Loucy (cell line): ENCODE measurements around the gene YPEL3.
A peak's percentile ranks its signal among the peaks of the same experiment; 100 is the strongest.

ENCODE experiments used
- H2AFZ ChIP-seq: fragments of 200-600 bp; sonication (generic); 2 replicates; pipeline ENCODE4 v1.6.0; 2016; ENCODE audit warnings: antibody characterized with exemption, mild to moderate bottlenecking, low read length, moderate library complexity
- H3F3A ChIP-seq: fragments of 200-600 bp; 2 replicates; pipeline ENCODE4 v1.6.0; 2016; ENCODE audit warnings: antibody characterized with exemption, low read depth, mild to moderate bottlenecking
- H3K27me3 ChIP-seq: fragments of 200-600 bp; sonication (generic); 2 replicates; pipeline ENCODE4 v1.6.1; 2014; ENCODE audit warnings: low read length, mild to moderate bottlenecking; ENCODE audit not compliant: insufficient read depth, poor library complexity, severe bottlenecking
- H3K36me3 ChIP-seq: fragments of 200-600 bp; sonication (generic); 2 replicates; pipeline ENCODE4 v1.6.1; 2016; ENCODE audit warnings: low read length; ENCODE audit not compliant: insufficient read depth
- H3K4me1 ChIP-seq: fragments of 200-600 bp; sonication (generic); 2 replicates; pipeline ENCODE4 v1.5.1; 2014; ENCODE audit warnings: low read length, mild to moderate bottlenecking; ENCODE audit not compliant: insufficient read depth, poor library complexity, severe bottlenecking
- H3K4me2 ChIP-seq: fragments of 200-600 bp; sonication (generic); 2 replicates; pipeline ENCODE4 v1.6.0; 2014; ENCODE audit warnings: antibody characterized with exemption, low read length, low read depth, mild to moderate bottlenecking; ENCODE audit not compliant: poor library complexity, severe bottlenecking
- H3K4me3 ChIP-seq: fragments of 200-600 bp; sonication (generic); 2 replicates; pipeline ENCODE4 v1.5.1; 2014; ENCODE audit warnings: low read length, mild to moderate bottlenecking, mixed read lengths; ENCODE audit not compliant: poor library complexity, severe bottlenecking
- H3K79me2 ChIP-seq: fragments of 200-600 bp; sonication (generic); 2 replicates; pipeline ENCODE4 v1.6.1; 2014; ENCODE audit warnings: low read length; ENCODE audit not compliant: insufficient read depth
- H3K9ac ChIP-seq: fragments of 200-600 bp; sonication (generic); 2 replicates; pipeline ENCODE4 v1.6.0; 2014; ENCODE audit warnings: mild to moderate bottlenecking, low read depth, low read length, moderate library complexity; ENCODE audit not compliant: poor library complexity, severe bottlenecking
- H3K9me2 ChIP-seq: fragments of 200-600 bp; sonication (generic); replicated peaks from 2 replicates; pipeline ENCODE4 v1.6.1; 2016; ENCODE audit warnings: low read depth, low read length, mixed read lengths
- H3K9me3 ChIP-seq: fragments of 200-600 bp; sonication (generic); 2 replicates; pipeline ENCODE4 v1.6.1; 2014; ENCODE audit warnings: mild to moderate bottlenecking, antibody characterized with exemption, low read length, low read depth; ENCODE audit not compliant: insufficient read depth
- H4K20me1 ChIP-seq: fragments of 200-600 bp; sonication (generic); 2 replicates; pipeline ENCODE4 v1.6.0; 2014; ENCODE audit warnings: antibody characterized with exemption, low read length, mild to moderate bottlenecking; ENCODE audit not compliant: insufficient read depth, poor library complexity, severe bottlenecking
- CTCF ChIP-seq: fragments of 200-600 bp; sonication (generic); conservative IDR thresholded peaks from 2 replicates; pipeline ENCODE4 v1.5.1; 2014; ENCODE audit warnings: mild to moderate bottlenecking, antibody characterized with exemption, low read length
- EZH2phosphoT487 ChIP-seq: fragments of 200-600 bp; IDR thresholded peaks from 2 replicates; pipeline ENCODE4 v1.6.1; 2018; ENCODE audit warnings: antibody characterized with exemption, mild to moderate bottlenecking, moderate library complexity, borderline replicate concordance

YPEL3 gene

GRCh38 chr16:30141750-30142149, 45.7 kb upstream of the YPEL3 start:
- Histone ChIP-seq H3K4me2 (no peak overlapping the region), H3K9me3 (no peaks in the 10 kb centered on the region), H3K27me3 (no peaks in the 10 kb centered on the region), H3K36me3 (no peaks in the 10 kb centered on the region), H3K4me3 (no peak overlapping the region), H3K9ac (no peak overlapping the region), H2AFZ (no peak overlapping the region), H3K79me2 (no peaks in the 10 kb centered on the region), H3K9me2 (no peaks in the 10 kb centered on the region), H3K4me1 (no peaks in the 10 kb centered on the region), H4K20me1 (no peaks in the 10 kb centered on the region), H3F3A (no peaks in the 10 kb centered on the region)
- TF ChIP-seq EZH2phosphoT487, result no peak
- TF ChIP-seq CTCF, result no peak

DNA sequence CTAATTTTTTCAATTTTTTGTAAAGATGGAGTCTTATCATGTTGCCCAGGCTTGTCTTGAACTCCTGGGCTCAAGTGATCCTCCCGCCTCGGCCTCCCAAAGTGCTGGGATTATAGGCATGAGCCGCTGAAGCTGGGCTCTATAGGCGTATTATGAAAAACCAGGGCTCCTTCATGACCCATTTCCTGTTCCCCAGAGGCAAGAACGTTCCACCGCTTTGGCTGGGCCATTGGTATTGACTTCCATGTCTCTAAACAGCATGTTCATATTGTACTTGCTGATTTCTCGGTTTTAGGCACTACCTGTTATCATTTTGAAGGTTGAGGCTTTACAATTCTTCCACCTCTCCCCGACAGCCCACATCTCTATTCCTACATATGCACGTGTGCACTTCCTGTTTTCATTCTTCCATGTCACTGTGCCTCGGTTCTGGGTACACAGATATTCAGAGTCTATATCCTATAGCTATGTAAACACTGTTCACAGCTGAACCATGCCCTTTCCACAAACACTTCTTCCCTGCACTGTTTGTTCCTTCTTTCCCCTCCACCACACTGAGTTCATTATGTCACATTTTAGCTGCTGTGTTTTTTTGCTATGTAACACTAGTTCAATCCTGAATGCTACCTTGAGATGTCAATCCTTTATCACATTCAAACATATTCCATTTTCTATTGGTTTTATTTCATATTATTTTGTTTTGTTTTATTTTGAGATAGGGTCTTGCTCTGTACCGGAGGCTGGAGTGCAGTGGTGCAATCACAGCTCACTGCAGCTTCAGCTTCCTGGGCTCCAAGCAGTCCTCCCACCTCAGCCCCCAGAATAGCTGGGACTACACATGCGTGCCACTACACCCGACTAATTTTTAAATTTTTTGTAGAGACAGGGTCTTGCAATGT, 43.8 kb upstream of the YPEL3 start:
- Histone ChIP-seq H3K4me3 (no peak overlapping the region), H4K20me1 (no peaks in the 10 kb centered on the region), H3K9ac (no peak overlapping the region), H2AFZ (peak overlapping the region; percentile 75), H3K9me3 (no peaks in the 10 kb centered on the region), H3F3A (no peaks in the 10 kb centered on the region), H3K9me2 (no peaks in the 10 kb centered on the region), H3K27me3 (no peaks in the 10 kb centered on the region), H3K79me2 (no peaks in the 10 kb centered on the region), H3K4me1 (no peaks in the 10 kb centered on the region), H3K36me3 (no peaks in the 10 kb centered on the region), H3K4me2 (no peak overlapping the region)
- TF ChIP-seq CTCF (no peak), EZH2phosphoT487 (no peak)

- H3K4me1 ChIP-seq, result no peaks in the 10 kb centered on the region
- H3K27me3 ChIP-seq, result no peaks in the 10 kb centered on the region
- H3F3A ChIP-seq, result no peaks in the 10 kb centered on the region
- no peak for TF ChIP-seq EZH2phosphoT487
- TF ChIP-seq CTCF, result no peak
- no peaks in the 10 kb centered on the region for H4K20me1 ChIP-seq
- no peak overlapping the region for H3K4me2 ChIP-seq
- H3K9ac ChIP-seq, result no peak overlapping the region
- H2AFZ ChIP-seq, result no peak overlapping the region
- H3K79me2 ChIP-seq, result no peaks in the 10 kb centered on the region
- no peak overlapping the region for H3K4me3 ChIP-seq
- H3K36me3 ChIP-seq, result no peaks in the 10 kb centered on the region
- no peaks in the 10 kb centered on the region for H3K9me3 ChIP-seq
- no peaks in the 10 kb centered on the region for H3K9me2 ChIP-seq
Observed at GRCh38 chr16:30137897-30138296, 41.9 kb upstream of the YPEL3 start.
